Measurements from ENCODE around the gene RAB33A.

RAB33A gene

DNA sequence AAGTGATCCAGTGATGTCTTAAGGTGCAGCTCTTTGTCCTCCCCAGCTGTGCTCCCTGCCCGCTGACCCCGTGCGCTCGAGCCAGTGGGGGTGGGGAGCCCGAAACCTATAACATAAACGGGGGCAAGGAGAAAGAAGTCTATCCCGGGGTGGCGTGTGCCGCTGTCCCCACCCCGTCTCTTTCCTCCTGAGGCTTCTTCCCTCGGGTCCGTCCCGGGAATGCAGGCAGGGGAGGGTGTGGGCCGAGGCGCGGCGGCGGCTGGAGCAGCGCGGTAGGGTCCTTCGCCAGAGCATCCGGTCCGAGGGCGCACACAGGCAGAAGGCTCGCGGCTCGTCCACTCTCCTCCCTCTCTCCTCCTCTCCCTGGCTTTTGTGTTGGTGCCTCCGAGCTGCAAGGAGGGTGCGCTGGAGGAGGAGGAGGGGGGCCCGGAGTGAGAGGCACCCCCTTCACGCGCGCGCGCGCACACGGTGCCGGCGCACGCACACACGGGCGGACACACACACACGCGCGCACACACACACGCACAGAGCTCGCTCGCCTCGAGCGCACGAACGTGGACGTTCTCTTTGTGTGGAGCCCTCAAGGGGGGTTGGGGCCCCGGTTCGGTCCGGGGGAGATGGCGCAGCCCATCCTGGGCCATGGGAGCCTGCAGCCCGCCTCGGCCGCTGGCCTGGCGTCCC lies at the start of gene RAB33A:
Gene RAB33A, plus strand, starts transcription at position 517 of the 681 bp plus-strand sequence. Its CDS starts 101 bp downstream, at position 618.
- peak; percentile 65 for DNase-seq

DNA sequence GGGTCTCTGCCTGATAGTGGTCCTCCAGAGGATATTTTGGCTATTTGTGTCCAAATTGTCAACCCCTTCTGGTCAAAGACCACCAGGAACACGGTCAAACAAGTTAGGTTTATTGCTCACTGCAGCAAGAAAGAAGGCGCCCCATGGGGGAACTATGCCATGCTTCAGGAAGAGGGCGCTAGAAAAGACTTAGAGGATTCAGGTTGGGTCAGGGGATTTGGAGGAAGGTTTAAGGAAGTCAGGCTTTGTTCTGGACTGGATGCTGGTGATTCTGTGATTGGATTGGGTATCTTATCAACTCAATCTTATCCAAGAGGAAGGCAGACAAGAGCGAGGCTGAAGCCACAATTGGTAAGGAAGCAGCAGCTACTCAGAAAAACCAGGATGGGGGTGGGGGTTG lies 47.2 kb upstream of the RAB33A start:
- no peak for DNase-seq

DNA sequence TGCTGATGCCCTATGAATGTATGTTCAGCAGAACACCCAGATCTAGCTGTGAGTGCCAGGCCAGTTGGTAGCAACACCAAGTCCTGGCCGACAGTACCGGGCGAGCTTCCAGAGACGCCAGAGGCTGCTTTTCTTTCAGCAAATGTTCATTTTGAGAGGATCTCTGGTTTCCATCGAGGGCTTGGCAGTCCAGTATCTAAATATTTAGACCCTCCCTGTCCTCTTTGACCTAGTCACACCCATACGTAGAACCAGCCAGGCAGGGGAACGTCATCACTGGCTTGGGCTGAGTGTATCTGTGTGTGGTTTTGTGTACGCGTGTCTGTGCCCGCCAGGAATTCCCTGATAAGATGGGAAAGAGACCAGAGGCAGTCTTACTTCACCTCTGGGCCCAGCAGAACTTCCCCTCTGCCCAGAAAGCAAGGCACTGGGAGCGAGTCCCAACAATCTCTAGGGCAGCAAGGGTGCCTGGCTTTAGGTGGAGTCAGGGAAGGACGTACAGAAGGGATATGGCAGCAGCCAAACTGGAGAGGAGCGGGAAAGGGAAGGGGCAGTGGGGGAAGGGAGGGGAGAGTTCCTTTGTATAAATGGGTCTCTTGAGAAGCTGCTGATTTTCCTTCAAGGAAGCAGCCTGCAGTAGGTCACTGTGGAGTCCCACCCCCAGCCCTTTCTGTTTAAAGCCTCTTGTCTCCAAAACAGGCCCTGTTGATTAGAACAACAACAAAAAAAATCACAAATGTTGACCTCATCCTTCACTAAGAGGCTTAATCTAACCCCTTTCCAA lies 46.5 kb upstream of the RAB33A start:
- no peak for DNase-seq

DNA sequence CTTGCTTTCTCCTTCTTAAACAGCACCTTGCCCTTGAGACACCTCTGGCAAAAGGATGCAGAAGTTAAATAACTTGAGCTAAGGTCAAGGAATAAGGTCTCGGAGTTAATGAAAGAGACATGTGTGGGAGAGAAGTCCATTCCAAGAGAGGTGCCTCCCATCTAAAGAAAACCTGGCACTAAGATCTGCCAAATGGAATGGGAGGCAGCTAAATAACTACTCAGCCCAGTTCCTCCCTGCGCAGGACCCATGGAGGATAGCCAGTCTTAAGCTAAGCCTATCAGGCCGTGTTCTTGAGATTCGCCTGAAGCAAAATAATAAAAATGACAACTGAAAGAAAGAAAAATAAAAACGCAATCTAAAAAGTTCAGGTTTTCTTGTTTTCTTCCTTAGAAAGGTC lies 40.8 kb upstream of the RAB33A start:
- DNase-seq, result no peak

DNA sequence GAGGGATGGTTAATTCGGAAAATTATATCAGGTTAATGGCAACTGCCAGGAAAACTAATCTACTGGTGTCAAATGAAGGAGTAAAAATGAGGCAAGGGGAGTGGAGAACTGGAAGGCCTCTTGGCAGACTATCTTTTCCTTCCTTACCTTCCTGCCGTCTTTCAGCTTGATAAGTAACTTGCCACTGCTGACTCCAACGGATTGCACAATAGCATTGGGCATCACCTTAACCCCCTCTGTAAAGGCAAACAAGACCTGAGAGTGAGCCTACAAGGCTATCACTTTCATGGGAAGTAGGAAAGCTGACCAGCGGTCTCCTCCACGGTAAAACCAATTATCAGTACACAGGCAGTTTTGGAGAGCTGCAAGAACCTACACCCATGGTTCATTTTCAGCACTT lies 35.3 kb upstream of the RAB33A start:
- DNase-seq, result no peak

DNA sequence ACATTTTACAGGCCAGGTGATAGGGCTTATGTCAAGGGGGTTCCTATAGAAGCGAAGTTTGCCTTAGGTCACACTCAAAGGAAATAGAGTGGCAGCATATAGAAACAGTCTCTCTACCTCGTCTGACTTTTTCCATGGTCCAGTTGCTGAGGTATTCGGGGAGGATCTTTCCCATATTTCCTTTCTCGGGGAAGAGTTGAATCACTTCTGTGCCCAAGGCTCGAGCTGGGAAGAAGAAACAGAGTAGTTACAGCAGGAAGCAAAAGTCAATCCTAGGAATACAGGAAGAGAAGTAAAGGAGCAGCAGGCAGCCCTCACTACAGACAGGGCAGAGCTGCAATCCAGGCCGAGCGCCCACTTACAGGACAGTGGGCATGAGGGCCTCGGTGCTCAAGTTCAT lies 34.8 kb upstream of the RAB33A start:
- DNase-seq, result no peak

DNA sequence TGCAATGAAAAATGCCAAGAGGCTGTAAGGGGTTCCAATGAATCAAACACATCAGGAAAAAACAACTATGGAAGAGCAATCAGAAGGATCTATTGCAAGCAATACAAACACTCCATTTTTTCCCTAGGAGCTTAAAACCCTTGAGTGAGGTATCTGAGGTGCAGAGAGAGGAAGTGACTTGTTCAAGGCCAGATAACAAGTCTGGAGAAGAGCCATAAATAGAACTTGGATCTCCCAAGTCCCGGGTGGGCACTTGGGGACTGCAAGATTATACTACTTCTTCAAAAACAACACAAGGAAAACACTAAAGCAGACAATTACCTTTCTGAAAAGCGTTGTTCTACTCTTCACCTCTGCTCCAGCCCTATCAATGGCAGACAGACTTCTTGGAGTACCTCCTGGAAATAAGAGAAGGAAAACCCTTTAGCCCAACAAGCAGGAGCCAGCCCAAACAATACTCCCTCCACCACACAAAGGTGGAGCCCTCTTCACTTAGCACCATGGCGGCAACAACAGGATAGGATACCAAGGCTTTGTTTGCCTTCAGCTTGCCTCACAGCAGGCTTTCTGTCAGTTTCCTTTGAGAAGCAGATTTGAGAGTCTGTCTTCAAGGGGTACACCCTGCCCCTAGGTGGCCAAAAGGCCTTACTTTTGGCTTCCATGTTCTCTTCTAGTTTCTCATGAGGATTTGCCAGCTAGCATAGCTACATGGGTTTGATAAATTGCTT lies 32.1 kb upstream of the RAB33A start:
- DNase-seq, result no peak

DNA sequence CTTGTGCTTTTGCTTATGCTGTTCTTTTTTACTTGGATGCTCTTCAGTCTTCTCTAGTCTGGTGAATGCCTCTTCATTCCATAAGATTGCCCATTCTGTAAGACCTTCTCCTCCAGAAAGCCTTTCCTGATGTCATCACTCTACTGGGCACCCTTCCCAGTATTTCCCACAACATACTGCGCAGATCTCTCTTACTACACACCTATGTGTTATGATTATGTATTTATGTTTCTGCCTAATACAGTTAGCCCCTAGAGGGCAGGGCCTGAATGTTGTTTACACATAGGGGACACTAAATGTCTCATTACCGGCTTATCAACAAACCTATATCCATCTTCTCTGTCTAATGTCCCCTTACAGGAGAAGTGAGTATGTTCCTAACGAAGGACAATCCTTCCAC lies 27.3 kb upstream of the RAB33A start:
- no peak for DNase-seq

DNA sequence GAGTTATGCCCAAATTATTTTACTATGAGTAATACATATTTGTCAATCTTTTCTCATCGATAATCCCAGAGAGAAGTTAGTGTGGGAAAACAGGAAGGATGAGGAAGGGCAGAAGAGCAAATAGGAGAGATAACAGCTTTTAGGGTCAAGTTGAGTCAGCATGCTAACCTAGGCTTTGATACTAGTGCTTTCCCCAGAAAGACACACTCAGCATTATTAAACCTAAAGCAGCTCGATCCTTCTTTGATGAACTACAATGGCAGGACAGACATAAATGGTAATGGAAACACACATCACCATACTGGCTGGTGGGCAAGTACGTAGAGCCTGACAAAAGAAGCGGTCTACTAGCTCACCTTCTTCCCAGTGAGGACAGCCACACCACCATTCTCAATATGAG lies 26.6 kb upstream of the RAB33A start:
- DNase-seq, result no peak

DNA sequence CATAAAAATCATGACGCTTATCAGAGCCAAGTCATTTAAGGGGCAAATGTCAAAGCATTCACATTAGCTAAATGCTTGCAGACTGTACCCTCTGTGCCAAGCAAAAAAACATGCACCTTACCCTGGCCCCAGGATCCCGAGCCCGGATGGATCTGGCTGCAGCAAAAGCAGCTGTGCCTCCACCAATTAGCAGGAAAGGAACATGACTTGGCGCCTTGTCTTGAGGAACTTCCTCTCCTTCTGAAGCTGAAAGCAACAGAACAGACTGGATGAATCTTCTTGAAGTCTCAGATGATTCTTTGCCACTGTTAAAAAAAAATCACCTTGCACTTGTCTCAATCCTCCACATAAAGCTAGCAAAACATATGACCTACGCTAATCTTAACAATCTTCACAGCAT lies 24.1 kb upstream of the RAB33A start:
- DNase-seq, result no peak

DNA sequence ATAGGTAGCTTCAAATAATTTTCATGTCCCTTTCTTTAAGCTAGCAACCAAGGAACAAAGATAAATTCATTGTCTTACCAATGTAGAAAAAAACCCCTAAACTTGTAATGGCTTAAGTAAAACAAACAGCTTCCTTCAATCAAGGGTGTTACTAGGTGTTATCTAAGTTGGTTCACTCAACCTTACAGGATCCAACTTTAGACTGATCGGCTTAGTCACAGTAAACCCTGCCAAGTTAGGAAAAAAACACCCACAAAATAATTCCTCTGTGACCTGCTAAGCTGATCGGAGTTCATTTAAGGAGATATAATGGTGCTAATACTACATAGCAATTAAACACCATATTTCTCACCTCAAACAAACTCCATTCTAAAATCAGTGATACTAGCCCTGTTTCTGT lies 16.2 kb upstream of the RAB33A start:
- DNase-seq, result no peak

DNA sequence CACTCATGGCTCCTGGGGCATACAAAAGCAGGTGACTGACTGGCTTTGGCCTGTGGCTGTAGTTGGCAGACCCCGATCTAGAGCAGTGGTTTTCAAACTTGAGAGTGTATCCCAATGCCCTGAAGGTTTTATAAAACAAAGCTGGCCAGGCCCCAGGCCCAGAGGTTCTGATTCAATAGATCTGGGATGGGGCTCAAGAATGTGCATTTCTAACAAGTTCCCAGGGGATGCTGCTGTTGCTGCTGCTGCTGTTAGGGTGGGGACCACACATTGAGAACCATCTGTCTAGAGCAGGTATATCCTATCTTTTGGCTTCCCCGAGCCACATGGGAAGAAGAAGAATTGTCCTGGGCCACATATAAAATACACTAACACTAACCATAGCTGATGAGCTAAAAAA lies 13.5 kb upstream of the RAB33A start:
- no peak for DNase-seq

DNA sequence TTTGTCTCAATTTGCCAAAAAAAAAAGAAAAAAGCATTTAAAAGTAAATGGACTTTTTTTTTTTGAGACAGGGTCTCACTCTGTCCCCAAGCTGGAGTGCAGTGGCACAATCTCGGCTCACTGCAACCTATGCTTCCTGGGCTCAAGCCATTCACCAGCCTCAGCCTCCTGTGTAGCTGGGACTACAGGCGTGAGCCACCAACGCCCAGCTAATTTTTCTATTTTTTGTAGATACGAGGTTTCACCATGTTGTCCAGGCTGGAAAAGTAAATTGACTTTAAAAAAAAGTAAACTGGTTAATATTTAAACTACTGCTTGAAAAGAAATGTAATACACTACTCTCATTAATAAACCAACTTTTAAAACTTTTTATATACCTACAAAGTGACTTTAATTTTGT lies 12.0 kb upstream of the RAB33A start:
- DNase-seq, result no peak

DNA sequence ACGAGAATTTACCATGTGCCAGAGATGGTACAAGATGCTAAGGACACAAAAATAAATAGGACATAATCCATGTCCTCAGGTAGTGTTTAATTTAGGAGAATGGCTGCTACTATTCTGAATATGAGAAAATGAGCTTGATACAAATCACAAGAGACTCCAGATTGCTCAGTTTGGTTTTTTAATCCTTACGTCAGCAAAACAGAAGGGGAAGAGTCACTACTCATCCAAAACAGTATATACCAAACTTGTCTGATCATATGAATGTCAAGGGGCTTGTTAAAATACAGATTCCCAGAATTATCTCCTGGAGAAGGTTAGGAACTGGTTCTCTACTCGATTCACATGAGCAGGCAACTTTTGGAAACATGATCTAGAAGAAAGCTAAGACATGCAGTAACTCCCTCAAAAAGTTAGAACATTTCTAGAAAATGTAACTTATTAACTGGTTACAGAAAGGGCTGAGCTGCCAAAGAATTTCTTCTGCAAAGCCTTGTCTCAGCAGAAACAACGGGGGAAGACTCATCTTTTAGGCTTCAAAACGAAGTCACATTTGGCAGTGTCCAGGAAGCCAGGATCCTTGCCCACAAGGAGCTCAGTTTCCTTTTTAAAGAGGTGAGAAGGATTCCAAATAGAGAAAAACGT lies 9.5 kb upstream of the RAB33A start:
- no peak for DNase-seq

DNA sequence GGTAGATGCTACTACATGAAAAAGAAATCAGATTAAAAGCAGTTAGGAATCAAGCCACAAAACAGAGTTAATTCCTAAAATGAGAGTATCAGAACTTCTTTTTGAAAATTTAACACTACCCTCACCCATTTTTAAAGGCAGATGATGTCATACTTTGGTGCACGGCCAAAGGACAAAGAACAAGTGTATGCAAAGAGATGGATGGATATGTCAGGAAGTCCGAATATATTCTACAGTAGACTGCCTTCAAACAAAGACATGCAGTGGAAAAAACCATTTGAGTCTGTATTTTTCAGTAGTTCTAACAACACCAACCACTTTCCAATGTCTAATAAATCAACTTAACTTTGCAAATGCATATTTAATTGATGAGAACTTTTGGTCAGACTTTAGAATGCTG lies 8.4 kb upstream of the RAB33A start:
- DNase-seq, result no peak

DNA sequence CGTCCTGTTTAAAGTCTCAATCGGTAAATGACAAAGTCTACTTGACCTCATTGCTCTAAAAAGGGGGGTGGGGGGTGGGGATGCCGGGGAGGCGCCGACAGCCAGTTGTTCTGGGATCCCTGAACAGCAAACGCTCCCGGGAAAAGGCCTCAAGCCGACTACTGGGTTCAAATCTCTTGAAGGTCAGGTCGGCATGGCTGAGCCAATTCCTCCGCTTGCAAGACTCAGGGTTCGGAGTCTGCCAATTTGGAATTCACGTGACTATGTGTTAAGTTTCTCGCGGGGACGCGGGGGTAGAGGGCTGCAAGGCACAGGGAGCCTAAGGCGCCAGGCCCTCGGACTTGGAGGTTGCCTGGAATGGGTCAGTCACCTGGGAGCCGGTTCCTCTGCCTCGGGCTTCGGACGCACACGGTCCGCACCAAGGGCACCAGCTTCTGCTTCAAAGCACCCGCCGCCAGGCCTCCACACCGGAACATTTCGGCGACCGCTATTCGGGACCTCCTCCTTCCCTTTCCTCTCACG lies 6.5 kb upstream of the RAB33A start:
- peak; percentile 23 for DNase-seq

DNA sequence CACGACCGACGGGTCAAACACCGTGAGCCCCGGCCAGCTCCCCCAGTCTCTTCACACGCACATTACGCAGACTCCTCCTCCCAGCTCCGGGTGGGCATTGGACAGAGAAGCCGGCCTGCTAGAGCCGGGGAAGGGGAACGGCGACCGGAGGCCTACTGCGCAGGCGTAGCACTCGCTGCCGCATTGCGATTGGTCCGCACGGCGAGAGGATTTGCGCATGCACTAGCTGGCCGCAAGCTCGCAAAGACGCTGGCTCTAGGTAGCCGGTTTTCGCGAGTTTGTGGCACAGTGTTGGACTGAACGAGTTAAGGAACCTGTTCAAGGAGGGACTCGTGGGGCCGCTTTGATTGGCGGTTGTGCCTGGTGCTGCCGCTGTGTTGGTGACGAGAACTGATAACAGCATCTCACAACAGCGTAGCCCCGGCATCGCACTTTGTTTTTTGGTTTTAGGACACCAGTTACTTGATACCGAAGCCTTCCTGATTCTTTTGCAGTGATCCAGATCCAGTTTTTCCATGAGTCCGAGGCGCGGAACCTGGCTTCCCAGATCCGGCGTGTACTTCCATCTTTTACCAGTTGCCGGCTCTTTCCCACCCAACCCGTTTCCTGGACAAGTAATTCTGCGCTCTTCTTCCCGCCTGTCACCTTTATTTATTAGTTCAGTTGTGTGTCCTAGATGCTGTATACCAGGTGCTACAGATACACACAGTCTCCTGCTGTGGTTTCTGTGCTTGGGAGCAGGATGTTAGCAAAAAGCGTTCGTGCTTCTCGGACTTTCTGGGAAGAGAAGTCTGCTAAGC lies 5.9 kb upstream of the RAB33A start, which contains the start of gene AIFM1:
Gene AIFM1, minus strand, starts transcription at position 139 of the 800 bp plus-strand sequence. CDS start 185 bp downstream, outside the sequence.
- peak; percentile 95 for DNase-seq

DNA sequence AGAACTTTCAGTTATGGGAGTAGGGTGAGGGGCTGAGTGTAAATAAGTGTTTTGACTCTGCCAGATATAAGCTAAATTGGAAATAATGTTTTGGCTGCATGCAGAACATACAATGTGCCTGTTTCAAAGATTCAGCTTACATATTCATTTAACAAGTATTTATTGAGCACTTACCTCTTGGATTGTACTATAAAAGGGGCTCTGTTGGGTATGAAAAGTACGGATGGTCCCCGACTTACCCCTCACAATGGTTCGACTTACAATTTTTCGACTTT lies 5.3 kb upstream of the RAB33A start:
- no peak for DNase-seq

DNA sequence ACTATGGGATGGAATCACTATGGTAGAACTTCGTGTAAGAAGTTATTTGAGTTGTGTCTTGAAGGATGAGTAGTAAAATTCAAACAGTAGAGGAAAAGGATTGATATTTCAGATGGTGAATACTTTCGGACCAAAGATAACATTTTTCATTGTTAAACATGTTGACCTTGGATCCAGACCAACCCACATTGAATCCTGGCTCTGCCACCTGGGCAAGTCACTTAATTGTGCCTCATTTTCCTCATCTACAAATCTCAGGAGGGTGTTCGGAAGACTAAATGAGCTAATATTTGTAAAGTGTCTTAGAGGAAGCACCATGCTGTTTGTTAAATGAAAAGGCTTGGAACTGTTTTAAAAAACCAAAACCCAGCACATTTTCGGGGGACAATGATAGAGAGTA lies 4.7 kb upstream of the RAB33A start:
- no peak for DNase-seq

DNA sequence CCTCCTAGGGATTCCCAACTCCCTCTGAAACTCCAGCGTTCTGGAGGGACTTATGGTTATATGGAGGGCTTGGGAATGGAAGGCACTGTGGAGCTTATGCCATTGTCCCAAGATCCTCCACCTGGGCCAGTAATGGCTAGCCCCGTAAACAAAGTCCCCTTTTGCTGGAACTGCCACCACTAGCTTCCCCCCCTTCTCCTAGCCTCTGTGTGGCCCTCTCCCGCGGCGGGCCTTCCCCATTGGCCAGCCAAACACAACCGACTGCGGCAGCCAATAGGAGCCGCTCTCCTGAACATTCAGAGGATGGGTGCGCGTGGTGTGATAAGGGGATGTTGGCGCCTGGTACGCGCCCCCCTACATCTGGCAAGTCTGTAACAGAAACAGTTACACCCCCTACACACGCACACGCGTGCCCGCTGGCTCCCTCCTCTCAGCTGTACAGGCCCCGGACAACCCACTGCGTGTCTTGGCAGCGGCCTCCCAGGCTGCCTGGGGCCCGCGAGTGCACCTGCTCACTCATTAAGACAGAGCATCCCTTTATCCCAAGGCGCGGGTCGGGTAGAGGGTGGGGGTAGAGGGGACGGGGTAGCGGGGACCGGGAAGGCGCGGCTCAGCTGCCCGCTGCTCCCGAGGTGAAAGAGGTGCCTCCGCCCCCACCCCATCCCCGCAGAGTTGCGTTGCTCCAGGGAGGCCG lies 863 bp upstream of the RAB33A start:
- peak; percentile 86 for DNase-seq

DNA sequence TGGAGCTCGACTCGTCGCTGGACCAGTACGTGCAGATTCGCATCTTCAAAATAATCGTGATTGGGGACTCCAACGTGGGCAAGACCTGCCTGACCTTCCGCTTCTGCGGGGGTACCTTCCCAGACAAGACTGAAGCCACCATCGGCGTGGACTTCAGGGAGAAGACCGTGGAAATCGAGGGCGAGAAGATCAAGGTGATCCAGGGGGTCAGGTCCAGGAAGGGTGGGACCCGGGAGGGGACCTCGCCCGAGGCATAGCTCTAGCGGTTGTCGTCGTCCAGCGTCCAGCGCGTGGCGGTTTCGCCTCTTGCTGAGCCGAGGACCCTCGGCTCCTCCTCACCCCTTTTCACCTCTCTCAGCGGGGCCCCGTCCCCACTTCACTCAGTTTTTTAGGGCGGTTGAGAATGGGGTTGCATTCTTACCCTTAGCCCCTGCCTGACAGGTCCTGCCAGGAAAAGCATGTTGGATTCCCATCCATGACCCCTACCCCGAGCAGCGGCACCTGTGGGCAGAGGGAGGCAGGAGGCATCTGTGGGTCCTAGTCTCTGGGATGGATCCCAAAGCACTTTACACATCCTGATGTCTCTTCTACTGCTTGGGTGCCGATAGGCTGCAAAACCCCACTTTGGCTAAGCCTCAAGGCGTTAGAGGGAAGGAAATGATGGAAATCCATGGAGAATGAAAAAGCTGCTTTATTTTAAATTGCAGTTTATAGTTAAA lies 524 bp downstream of the RAB33A start:
- no peak for DNase-seq
